Hematopoietic multipotent progenitor cell treated with erythropoietin and hydrocortisone succinate and interleukin-3 and kit ligand, for 17 days (in vitro differentiated cells): Measurements from ENCODE around the gene COL2A1.

ENCODE experiments used
- DNase-seq: peaks from one replicate; pipeline ENCODE4 v3.0.0-alpha.2; 2015; ENCODE audit warnings: low spot score

The COL2A1 gene

GRCh38 chr12:47944685-47945340 lies 59.5 kb downstream of the COL2A1 start:
- no peak for DNase-seq

GRCh38 chr12:47943623-47944340 lies 60.5 kb downstream of the COL2A1 start:
- no peak for DNase-seq

GRCh38 chr12:47942614-47943225 lies 61.6 kb downstream of the COL2A1 start:
- DNase-seq, result no peak

GRCh38 chr12:47941871-47942613 lies 62.2 kb downstream of the COL2A1 start:
- no peak for DNase-seq

- DNase-seq, result no peak
Measured at GRCh38 chr12:47941475-47941780, 62.8 kb downstream of the COL2A1 start.

GRCh38 chr12:47940773-47941474 lies 63.4 kb downstream of the COL2A1 start:
- DNase-seq, result no peak

- peak; percentile 67 for DNase-seq
Measured at GRCh38 chr12:47939009-47939601, 65.2 kb downstream of the COL2A1 start.

GRCh38 chr12:47938594-47938993 lies 65.7 kb downstream of the COL2A1 start:
- DNase-seq, result no peak

GRCh38 chr12:47938093-47938492 lies 66.2 kb downstream of the COL2A1 start:
- DNase-seq, result no peak

- no peak for DNase-seq
Measured at GRCh38 chr12:47935184-47935583, 69.1 kb downstream of the COL2A1 start.

- no peak for DNase-seq
Measured at GRCh38 chr12:47931187-47931586, 73.1 kb downstream of the COL2A1 start.

- no peak for DNase-seq
Measured at GRCh38 chr12:47930634-47931033, 73.6 kb downstream of the COL2A1 start.

- DNase-seq, result no peak
Measured at GRCh38 chr12:47927346-47927745, 76.9 kb downstream of the COL2A1 start.
